Mesenchymal stem cell (in vitro differentiated cells and primary cell): ENCODE measurements around the gene NNMT.

Experiments used
- DNase-seq: peaks from one replicate; pipeline ENCODE4 v3.0.0-alpha.2; 2013
- H2AFZ ChIP-seq: one replicate; pipeline ENCODE4 v1.6.1; 2013; ENCODE audit warnings: low read depth, mild to moderate bottlenecking, control low read depth, inconsistent platforms, low read length, moderate library complexity
- H2AK5ac ChIP-seq: 2 replicates; pipeline ENCODE4 v1.6.1; 2013; ENCODE audit warnings: low read length, moderate library complexity, mild to moderate bottlenecking, inconsistent platforms; ENCODE audit not compliant: severe bottlenecking
- H2BK120ac ChIP-seq: one replicate; pipeline ENCODE4 v1.6.1; 2013; ENCODE audit warnings: low read depth, mild to moderate bottlenecking, inconsistent platforms, low read length, moderate library complexity
- H2BK12ac ChIP-seq, 2 experiments: one replicate each; pipeline ENCODE4 v1.6.1; 2013; ENCODE audit warnings: inconsistent platforms in 2 of 2, low read length in 2 of 2, mild to moderate bottlenecking in 2 of 2, moderate library complexity in 2 of 2, control low read depth in 1 of 2
- H2BK15ac ChIP-seq: one replicate; pipeline ENCODE4 v1.6.1; 2013; ENCODE audit warnings: mild to moderate bottlenecking, low read depth, inconsistent platforms; ENCODE audit not compliant: poor library complexity, severe bottlenecking
- H2BK5ac ChIP-seq: 2 replicates; pipeline ENCODE4 v1.6.1; 2013; ENCODE audit warnings: low read depth, mild to moderate bottlenecking, low read length, control low read depth, inconsistent platforms; ENCODE audit not compliant: poor library complexity, severe bottlenecking
- H3K14ac ChIP-seq, 2 experiments: one replicate each; pipeline ENCODE4 v1.6.1; 2013; ENCODE audit warnings: inconsistent platforms in 2 of 2, low read length in 2 of 2, control low read depth in 1 of 2, mild to moderate bottlenecking in 1 of 2, moderate library complexity in 1 of 2
- H3K18ac ChIP-seq, 2 experiments: one replicate each; pipeline ENCODE4 v1.6.1; 2013; ENCODE audit warnings: inconsistent platforms in 2 of 2, low read length in 2 of 2, control low read depth in 1 of 2, low read depth in 1 of 2, mild to moderate bottlenecking in 1 of 2
- H3K23ac ChIP-seq, 2 experiments: one replicate each; pipeline ENCODE4 v1.6.1; 2013; ENCODE audit warnings: inconsistent platforms in 2 of 2, low read length in 2 of 2, mild to moderate bottlenecking in 2 of 2, moderate library complexity in 2 of 2, control low read depth in 1 of 2
- H3K27ac ChIP-seq: 2 replicates; pipeline ENCODE4 v1.5.1; 2013; ENCODE audit warnings: mild to moderate bottlenecking, moderate library complexity, low read length, control low read depth, inconsistent platforms; ENCODE audit not compliant: poor library complexity, severe bottlenecking
- H3K27me3 ChIP-seq, 2 experiments: 2 replicates each; pipeline versions ENCODE4 v1.6.1 to v1.7.0; 2013; ENCODE audit warnings: low read length in 2 of 2, mild to moderate bottlenecking in 2 of 2, moderate library complexity in 2 of 2, control low read depth in 1 of 2, inconsistent platforms in 1 of 2; ENCODE audit not compliant: control insufficient read depth in 1 of 2, insufficient read depth in 1 of 2
- H3K36me3 ChIP-seq, 2 experiments: 2 replicates each; pipeline versions ENCODE4 v1.6.1 to v1.7.0; 2013; ENCODE audit warnings: low read length in 2 of 2, control low read depth in 1 of 2, inconsistent platforms in 1 of 2, low read depth in 1 of 2, mild to moderate bottlenecking in 1 of 2; ENCODE audit not compliant: insufficient read depth in 2 of 2, control insufficient read depth in 1 of 2
- H3K4ac ChIP-seq, 2 experiments: one replicate each; pipeline ENCODE4 v1.6.1; 2013; ENCODE audit warnings: inconsistent platforms in 2 of 2, low read length in 2 of 2, mild to moderate bottlenecking in 2 of 2, moderate library complexity in 2 of 2, control low read depth in 1 of 2, low read depth in 1 of 2
- H3K4me1 ChIP-seq: 2 replicates; pipeline ENCODE4 v1.6.1; 2013; ENCODE audit warnings: low read depth, low read length, control low read depth; ENCODE audit not compliant: control insufficient read depth, insufficient read depth
- H3K4me2 ChIP-seq: 2 replicates; pipeline ENCODE4 v1.6.1; 2013; ENCODE audit warnings: low read length, mild to moderate bottlenecking, inconsistent platforms; ENCODE audit not compliant: poor library complexity, severe bottlenecking
- H3K4me3 ChIP-seq, 2 experiments: 2 replicates each; pipeline versions ENCODE4 v1.5.1 to v1.7.0; 2013; ENCODE audit warnings: low read length in 2 of 2, mild to moderate bottlenecking in 2 of 2, control low read depth in 1 of 2, low read depth in 1 of 2; ENCODE audit not compliant: insufficient read depth in 1 of 2
- H3K79me1 ChIP-seq: replicated peaks from 2 replicates; pipeline ENCODE4 v1.6.1; 2013; ENCODE audit warnings: mild to moderate bottlenecking, control low read depth, low read length, inconsistent platforms; ENCODE audit not compliant: poor library complexity, severe bottlenecking
- H3K9ac ChIP-seq: 2 replicates; pipeline ENCODE4 v1.7.0; 2013; ENCODE audit warnings: mild to moderate bottlenecking, low read length, moderate library complexity
- H3K9me3 ChIP-seq: 2 replicates; pipeline ENCODE4 v1.7.0; 2013; ENCODE audit warnings: mild to moderate bottlenecking, low read length; ENCODE audit not compliant: control insufficient read depth
- H4K8ac ChIP-seq: one replicate; pipeline ENCODE4 v1.6.1; 2013; ENCODE audit warnings: inconsistent platforms, mild to moderate bottlenecking, low read length, moderate library complexity
- H4K91ac ChIP-seq: one replicate; pipeline ENCODE4 v1.6.1; 2013; ENCODE audit warnings: mild to moderate bottlenecking, low read length, inconsistent platforms
- WGBS: methylation state at CpG from one replicate; pipeline ENCODE4 v1.1.7; 2013; ENCODE audit warnings: mixed read lengths; 5-methylcytosine and 5-hydroxymethylcytosine counted together

Gene NNMT

GRCh38 chr11:114288136-114288535 is 8.1 kb upstream of the NNMT start:
- H2BK120ac ChIP-seq, result no peak overlapping the region
- no peak overlapping the region for H3K18ac ChIP-seq
- H4K8ac ChIP-seq, result no peak overlapping the region
- 91% methylated on average over 2 of the region's 2 CpGs for WGBS
- H3K79me1 ChIP-seq, result no peaks in the 10 kb centered on the region
- no peak overlapping the region for H3K14ac ChIP-seq
- DNase-seq, result no peak
- H2BK12ac ChIP-seq, result no peak overlapping the region
- no peaks in the 10 kb centered on the region for H3K36me3 ChIP-seq
- no peak overlapping the region for H3K27ac ChIP-seq
- H2BK5ac ChIP-seq, result no peak overlapping the region
- no peaks in the 10 kb centered on the region for H3K9me3 ChIP-seq
- no peak overlapping the region for H2BK15ac ChIP-seq
- H3K23ac ChIP-seq, result no peak overlapping the region
- H3K9ac ChIP-seq, result no peak overlapping the region
- no peak overlapping the region for H3K4ac ChIP-seq
- no peaks in the 10 kb centered on the region for H3K27me3 ChIP-seq
- H3K4me1 ChIP-seq, result peaks cover 10% of the 10 kb centered on the region
- no peak overlapping the region for H2AK5ac ChIP-seq
- no peak overlapping the region for H2AFZ ChIP-seq
- no peak overlapping the region for H4K91ac ChIP-seq
- H3K4me3 ChIP-seq, result no peak overlapping the region
- H3K4me2 ChIP-seq, result no peak overlapping the region

GRCh38 chr11:114289779-114290178 is 6.4 kb upstream of the NNMT start:
- Histone ChIP-seq H3K9ac (no peak overlapping the region), H3K4ac (peak overlapping the region; percentile 19 to 91), H3K27ac (peak overlapping the region; percentile 74), H3K18ac (peak overlapping the region in 1 of 2 experiments; percentile 83), H3K23ac (no peak overlapping the region), H3K4me2 (no peak overlapping the region), H4K8ac (peak overlapping the region; percentile 81), H2BK5ac (peak overlapping the region; percentile 4), H2BK120ac (peak overlapping the region; percentile 77), H2BK15ac (no peak overlapping the region), H3K4me3 (no peak overlapping the region), H2AFZ (no peak overlapping the region), H3K27me3 (no peaks in the 10 kb centered on the region), H4K91ac (peak overlapping the region; percentile 90), H3K36me3 (no peaks in the 10 kb centered on the region), H3K14ac (no peak overlapping the region), H2AK5ac (peak overlapping the region; percentile 96), H3K4me1 (peaks cover 10% of the 10 kb centered on the region), H2BK12ac (peak overlapping the region in 1 of 2 experiments; percentile 94), H3K79me1 (no peaks in the 10 kb centered on the region), H3K9me3 (no peaks in the 10 kb centered on the region)
- no peak for DNase-seq
- WGBS, result 50% methylated on average over 3 of the region's 5 CpGs

GRCh38 chr11:114290503-114291235 is 5.5 kb upstream of the NNMT start:
- Histone ChIP-seq H2BK5ac (peak overlapping the region; percentile 97), H3K18ac (peak overlapping the region; percentile 14 to 34), H3K27me3 (no peaks in the 10 kb centered on the region), H3K4me1 (peaks cover 7% of the 10 kb centered on the region), H3K79me1 (no peaks in the 10 kb centered on the region), H2BK12ac (peak overlapping the region in 1 of 2 experiments; percentile 84), H3K4me2 (peak overlapping the region; percentile 66), H3K4ac (no peak overlapping the region), H2AK5ac (peak overlapping the region; percentile 79), H3K14ac (no peak overlapping the region), H4K91ac (no peak overlapping the region), H4K8ac (no peak overlapping the region), H3K9ac (peak overlapping the region; percentile 95), H2AFZ (no peak overlapping the region), H3K36me3 (no peaks in the 10 kb centered on the region), H3K4me3 (peak overlapping the region in 1 of 2 experiments; percentile 75), H3K9me3 (no peaks in the 10 kb centered on the region), H2BK15ac (no peak overlapping the region), H3K23ac (no peak overlapping the region), H3K27ac (peak overlapping the region; percentile 99), H2BK120ac (peak overlapping the region; percentile 54)
- DNase-seq, result peak; percentile 63
- WGBS, result 0% methylated on average over 1 of the region's 2 CpGs

- peak overlapping the region in 1 of 2 experiments; percentile 95 for H3K4ac ChIP-seq
- H2BK120ac ChIP-seq, result peak overlapping the region; percentile 85
- WGBS, result under 1% methylated on average over 5 of the region's 5 CpGs
- no peaks in the 10 kb centered on the region for H3K9me3 ChIP-seq
- H2BK12ac ChIP-seq, result peak overlapping the region; percentile 71 to 84
- H3K18ac ChIP-seq, result peak overlapping the region; percentile 84 to 98
- H3K23ac ChIP-seq, result no peak overlapping the region
- peak overlapping the region; percentile 79 for H2AK5ac ChIP-seq
- H3K36me3 ChIP-seq, result no peaks in the 10 kb centered on the region
- peak overlapping the region; percentile 97 for H2BK5ac ChIP-seq
- peak overlapping the region; percentile 95 for H3K9ac ChIP-seq
- no peak overlapping the region for H2AFZ ChIP-seq
- peak overlapping the region; percentile 26 for H2BK15ac ChIP-seq
- H3K27ac ChIP-seq, result peak overlapping the region; percentile 99
- peak overlapping the region in 1 of 2 experiments; percentile 75 for H3K4me3 ChIP-seq
- peak overlapping the region; percentile 75 for H4K91ac ChIP-seq
- no peak overlapping the region for H3K14ac ChIP-seq
- H3K79me1 ChIP-seq, result no peaks in the 10 kb centered on the region
- H3K27me3 ChIP-seq, result no peaks in the 10 kb centered on the region
- H3K4me1 ChIP-seq, result peaks cover 6% of the 10 kb centered on the region
- peak overlapping the region; percentile 95 for H4K8ac ChIP-seq
- peak; percentile 92 for DNase-seq
- H3K4me2 ChIP-seq, result peak overlapping the region; percentile 66
These were observed 4.8 kb upstream of the NNMT start for GRCh38 chr11:114291381-114291780.
